ENCODE data around the gene TCHP.

DNA sequence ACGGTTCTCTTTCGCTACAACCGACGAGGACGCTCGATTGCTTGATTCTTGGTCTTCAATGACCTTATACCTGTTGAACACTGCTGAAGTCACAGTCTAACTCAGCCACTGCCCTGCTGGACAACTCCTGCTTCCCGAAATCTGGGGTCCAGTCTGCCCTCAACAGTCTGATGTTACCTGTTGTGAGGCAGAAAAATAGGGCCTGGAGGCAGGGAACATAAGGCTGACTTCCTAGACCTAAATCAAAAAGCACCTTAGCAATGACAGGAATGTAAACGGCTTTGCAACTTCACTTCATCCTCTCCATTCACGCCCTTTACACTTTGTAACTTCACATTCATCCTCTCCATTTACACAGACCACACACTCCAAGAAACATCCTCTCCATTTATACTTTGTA lies 19.1 kb upstream of the TCHP start:
- TF ChIP-seq, protein P1, sequence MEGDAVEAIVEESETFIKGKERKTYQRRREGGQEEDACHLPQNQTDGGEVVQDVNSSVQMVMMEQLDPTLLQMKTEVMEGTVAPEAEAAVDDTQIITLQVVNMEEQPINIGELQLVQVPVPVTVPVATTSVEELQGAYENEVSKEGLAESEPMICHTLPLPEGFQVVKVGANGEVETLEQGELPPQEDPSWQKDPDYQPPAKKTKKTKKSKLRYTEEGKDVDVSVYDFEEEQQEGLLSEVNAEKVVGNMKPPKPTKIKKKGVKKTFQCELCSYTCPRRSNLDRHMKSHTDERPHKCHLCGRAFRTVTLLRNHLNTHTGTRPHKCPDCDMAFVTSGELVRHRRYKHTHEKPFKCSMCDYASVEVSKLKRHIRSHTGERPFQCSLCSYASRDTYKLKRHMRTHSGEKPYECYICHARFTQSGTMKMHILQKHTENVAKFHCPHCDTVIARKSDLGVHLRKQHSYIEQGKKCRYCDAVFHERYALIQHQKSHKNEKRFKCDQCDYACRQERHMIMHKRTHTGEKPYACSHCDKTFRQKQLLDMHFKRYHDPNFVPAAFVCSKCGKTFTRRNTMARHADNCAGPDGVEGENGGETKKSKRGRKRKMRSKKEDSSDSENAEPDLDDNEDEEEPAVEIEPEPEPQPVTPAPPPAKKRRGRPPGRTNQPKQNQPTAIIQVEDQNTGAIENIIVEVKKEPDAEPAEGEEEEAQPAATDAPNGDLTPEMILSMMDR (IDR thresholded peaks at IDR 0.05), result no peak
- TF ChIP-seq POLR2A (IDR thresholded peaks at IDR 0.05; ENCODE audit: low read depth) (no peak), EP300 (IDR thresholded peaks at IDR 0.05) (no peak), POLR2AphosphoS5 (IDR thresholded peaks at IDR 0.05) (no peak)
